GM19043 (cell line): ENCODE data around the gene TSPAN18.

ENCODE experiments used
- ATAC-seq: cut with Tn5 transposase; IDR thresholded peaks from one replicate; pipeline ENCODE4 v1.9.1; 2021; ENCODE audit warnings: low read depth; ENCODE audit not compliant: unreplicated experiment

TSPAN18 gene

DNA sequence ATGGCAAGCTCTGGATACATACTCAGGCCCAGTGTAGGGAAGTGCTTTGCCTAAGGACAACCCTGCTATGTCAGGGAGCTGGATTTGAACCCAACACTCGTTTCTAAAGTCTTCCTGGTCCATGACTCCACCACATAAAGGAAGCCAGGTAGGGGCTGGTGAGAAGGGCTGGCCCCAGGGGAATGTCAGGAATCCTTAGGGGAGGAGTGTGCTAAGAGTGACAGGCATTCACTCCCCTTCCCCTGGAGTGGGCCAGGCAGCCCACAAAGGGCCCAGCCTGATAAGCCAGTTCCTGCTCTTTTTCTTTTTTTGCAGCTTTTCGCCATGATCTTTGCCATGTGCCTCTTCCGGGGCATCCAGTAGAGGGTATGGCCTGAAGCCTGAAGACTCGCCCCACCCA, 202.1 kb downstream of the TSPAN18 start:
- ATAC-seq: no peak

DNA sequence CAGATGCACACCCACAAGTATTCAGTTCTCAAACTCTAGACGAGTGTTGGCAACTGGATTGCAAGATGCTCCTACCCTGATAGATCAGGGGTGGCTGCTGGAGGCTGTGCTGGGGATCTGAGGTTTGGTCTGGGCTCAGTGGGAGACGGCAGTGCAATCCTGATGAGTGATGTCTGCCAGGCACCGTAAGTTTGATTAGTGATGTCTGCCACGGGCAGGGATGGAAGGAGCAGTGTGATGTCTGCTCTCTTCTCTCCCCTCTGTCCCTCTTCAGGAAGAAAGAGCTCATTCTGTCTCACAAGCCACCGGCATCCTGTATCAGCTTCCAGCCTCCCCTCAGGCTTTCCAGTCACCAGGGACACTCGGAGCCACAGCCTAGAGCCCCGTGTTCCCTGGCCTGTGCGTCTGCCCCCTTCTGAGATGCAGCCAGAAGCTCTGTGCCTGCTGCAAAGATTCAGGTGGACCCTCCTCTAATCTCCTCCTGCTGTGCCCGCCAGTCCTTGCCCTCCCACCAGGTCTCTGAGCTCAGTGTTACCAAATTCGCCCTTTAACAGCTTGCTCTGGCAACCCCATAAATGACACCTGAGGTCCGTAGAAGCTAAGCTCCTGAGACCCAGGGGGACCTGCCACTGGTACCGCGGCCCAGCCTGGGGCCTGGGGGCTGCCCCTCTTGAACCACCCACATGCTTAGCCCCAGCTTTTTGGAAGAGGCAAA, 204.0 kb downstream of the TSPAN18 start:
- ATAC-seq: no peak

DNA sequence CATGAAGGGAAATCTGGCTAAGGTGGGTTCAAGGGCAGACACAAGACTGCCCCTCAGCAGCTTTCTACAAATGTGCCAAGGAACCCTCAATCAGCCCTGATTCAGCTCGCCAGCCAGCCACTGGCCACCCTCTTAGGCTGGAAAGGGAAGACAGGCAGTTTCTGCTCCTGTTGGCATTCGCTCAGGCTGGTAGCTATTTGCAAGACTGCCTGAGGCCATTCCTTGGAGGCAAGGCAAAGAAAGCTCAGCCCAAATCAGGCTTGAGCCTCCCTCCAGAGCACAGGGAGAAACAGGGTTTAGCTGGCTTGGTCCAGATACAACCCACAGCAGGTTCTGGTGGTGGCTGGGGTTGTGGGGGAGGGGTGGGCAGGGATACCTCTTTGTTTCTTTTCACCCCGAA, 204.7 kb downstream of the TSPAN18 start:
- no peak for ATAC-seq

DNA sequence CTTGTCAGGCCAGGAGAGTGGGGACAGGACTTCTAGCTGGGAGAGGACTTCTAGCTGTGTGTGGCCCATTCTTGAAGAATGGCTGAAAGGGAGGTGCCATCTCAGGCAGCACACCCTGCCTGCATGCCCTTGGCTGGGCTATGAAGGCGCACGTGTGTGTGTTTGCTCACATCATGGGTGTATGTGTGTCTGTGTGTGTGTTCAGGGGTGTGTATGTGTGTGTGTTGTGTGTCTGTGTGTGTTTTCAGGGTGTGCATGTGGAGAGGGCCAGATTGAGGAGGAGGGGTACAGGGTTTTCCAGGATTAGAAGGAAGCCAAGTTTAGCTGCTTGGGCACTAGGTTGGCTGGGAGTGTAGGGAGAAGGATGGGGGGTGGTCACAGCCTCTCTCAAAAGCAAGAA, 207.3 kb downstream of the TSPAN18 start:
- ATAC-seq: no peak

DNA sequence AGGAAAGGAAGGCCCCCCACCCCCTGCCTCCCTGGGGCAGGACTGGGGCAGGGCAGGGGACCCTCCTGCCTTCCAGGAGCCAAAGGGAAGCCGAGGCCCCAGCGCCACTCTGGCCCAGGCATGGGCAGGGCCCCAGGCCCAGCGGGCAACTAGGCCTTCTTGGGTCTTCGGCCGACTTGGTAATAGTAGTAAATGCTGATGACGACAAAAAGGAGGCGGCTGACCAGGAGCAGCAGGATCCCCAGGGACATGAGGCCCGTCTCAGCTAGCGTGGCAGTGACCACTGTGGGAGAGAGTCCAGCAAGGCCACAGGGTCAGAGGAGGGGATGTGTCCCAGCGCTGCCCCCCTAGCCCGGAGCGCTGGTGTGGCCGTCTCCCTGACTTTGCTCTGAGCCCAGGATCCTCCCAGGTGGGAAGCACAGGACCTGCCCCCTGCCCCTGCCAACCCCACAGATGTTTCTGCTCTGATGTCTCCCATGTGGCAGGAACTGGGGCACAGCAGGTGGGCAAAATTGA, 208.0 kb downstream of the TSPAN18 start:
- ATAC-seq: no peak

DNA sequence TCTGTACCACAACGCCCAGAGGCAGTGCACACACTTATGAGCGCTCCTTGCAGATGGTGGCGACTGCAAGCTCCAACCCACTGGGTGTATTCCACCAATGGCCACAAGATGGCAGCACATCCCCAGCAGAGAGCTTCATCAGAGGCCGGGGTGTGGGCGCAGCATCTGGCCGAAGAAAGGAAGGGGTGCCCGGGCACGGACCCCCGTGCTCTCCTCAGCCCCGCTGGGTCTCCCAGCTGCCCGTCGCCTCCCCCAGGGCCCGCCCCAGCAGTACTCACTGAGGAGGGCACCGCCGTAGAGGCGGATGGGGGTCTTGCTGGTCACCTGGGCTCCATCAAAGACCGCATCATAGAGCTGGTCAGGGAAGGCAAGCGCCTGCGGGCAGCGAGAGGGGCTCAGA, 209.8 kb downstream of the TSPAN18 start:
- peak; percentile 78 for ATAC-seq

DNA sequence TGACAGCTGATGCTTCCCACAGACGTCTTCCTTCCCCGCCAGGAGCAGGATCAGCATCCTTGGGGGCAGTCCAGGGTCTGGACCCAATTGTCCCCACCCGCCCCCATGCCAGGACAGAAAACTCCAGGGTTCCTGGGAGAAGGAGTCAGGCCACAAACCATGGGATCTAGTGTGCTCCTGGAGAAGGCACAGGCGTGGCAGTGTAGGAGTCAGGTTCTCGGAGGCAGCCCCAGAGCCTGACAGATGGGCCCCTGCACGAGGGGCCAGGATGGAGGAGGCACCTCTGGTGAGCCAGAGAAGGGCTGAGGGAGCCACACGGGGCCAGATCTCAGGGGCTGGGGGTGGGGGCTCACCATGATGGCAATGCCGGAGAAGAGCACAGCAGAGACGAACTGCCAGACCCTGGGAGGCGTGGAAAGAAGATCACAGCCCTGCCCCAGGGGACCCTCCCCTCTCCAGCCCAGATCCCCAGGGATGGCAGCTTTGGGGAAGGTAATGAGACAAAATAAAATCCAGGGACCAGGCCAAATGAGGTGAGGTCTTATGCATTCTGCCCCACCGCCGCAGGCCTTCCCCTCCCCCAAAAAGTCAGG, 210.3 kb downstream of the TSPAN18 start:
- no peak for ATAC-seq

DNA sequence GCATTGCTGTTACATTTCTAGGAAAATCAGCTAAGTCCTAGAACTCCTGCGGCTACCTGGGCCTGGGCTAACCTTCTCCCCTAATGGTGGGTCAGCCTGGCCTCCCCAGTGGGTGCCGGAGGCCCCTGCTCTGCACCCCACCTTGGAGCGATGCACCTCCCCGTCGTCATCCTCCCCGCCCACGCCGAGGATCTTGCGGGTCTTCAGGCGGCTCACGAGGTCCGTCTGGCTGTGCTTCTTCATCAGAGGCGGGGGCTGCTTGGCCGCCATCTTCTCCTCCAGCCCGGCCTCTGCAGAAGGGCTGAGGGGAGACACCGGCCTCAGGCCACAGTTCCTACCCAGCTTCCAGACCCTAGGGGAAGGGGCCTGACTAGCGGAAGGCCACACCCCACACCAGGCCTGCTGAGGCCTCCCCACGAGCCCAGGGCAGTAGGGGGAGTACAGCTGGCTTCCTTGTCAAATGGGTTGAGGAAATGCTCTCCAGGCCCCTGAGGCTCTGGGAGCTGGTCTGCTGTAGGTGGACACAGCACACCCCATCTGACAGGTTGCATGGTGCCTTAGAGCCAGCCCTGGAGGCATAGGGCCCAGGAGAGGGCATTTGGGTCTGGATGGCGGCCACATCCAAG, 211.4 kb downstream of the TSPAN18 start:
- no peak for ATAC-seq

DNA sequence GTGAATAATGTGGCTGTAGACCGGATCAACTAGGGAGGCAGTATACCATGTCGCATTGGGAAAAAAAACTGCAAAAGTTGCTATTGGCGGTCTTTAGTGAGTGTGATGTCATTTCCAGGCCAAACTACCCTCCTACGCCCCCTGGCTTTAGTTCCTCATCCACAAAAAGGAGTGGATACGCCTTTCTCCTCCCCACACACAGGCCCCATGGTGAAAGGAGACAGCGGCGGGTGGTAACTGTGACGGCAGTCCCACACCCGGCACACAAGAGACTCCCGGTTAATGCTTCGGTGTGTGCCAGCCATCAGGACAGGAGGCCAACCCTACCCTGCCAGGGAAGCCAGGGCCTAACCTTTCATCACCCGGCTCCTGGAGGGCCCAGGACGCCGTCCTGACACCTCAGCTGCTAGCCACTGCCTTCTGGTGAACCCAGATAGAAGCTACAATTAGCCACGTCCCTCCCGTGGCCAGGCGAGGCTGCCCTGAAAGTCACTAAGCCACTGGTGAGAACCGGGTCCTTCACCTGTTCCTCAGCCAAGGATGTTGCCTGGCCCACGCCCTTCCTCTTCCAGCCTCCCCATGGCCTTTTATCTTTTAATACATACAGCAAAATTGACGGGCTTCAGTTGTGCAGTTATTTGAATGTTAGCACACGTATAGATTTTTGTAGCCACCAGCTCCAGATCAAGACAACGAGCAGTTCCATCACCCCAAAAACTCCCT, 213.1 kb downstream of the TSPAN18 start:
- ATAC-seq: no peak

DNA sequence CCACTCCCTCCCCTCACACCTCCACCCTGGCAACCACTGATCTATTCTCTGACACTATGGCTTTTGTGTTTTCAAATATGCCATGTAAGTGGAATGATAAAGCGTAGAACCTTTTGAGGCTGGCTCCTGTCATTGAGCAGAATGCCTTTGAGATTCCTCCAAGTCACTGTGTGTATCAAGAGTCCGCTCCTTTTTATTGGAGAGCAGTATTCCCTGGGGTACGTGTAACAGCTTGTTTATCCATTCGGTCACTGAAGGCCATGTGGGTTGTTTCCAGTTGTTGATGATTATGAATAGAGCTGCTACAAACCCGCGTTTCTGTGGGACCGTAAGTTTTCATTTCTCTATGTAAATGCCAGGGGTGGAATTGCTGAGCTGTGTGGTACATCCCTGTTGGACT, 213.6 kb downstream of the TSPAN18 start:
- ATAC-seq: no peak

DNA sequence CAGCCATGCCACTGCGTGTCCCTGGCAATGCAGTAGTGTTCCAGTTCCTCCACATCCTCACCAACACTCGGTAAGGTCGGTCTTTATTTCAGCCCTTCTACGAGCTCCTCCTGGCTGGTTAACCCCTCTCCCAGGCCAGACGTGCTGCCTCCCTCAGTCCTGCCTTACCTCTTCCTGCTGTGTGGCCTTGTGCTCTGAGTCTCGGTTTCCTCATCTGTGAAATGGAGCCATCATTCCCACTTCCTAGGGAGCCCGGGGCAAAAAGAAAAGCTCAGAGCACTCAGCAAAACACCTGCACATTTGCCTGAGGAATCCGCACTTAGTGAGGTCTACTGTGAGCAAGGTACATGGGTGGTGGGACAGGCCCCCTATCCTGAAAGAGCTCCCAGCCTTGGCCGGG, 214.1 kb downstream of the TSPAN18 start:
- no peak for ATAC-seq

DNA sequence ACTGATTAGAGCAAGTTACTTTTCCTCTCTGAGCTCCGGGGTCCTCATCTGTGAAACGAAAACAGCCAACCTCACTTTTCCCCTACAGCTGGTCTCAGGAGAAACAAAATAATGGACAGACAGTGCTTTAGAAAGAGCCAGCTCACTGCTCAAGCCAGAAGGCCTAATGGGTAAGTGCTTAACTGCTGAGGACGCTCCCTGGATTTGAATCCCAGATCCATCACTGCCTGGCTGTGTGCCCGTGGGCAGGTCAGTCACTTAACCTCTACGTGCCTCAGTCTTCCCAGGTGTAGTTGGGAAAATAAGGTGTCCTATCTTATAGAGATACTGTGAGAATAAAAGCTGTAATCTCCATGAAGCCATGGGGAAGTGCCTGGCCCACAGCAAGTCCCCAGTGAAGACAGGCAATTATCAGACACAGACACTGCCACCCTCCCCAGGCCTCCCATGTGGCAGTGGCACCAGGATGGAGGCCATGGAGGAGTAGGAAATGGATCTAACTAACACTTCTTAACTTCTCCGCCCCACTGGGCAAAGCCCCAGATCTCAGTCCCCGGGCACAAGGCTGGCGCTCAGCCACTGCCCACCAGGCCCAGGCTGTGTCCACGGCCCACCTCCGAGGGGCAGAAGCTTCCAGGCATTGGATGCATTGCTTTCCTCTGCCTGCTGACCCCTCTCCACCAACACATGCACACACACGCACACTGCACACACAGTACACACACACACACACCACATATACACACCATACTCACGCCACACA, 214.7 kb downstream of the TSPAN18 start:
- ATAC-seq: no peak

DNA sequence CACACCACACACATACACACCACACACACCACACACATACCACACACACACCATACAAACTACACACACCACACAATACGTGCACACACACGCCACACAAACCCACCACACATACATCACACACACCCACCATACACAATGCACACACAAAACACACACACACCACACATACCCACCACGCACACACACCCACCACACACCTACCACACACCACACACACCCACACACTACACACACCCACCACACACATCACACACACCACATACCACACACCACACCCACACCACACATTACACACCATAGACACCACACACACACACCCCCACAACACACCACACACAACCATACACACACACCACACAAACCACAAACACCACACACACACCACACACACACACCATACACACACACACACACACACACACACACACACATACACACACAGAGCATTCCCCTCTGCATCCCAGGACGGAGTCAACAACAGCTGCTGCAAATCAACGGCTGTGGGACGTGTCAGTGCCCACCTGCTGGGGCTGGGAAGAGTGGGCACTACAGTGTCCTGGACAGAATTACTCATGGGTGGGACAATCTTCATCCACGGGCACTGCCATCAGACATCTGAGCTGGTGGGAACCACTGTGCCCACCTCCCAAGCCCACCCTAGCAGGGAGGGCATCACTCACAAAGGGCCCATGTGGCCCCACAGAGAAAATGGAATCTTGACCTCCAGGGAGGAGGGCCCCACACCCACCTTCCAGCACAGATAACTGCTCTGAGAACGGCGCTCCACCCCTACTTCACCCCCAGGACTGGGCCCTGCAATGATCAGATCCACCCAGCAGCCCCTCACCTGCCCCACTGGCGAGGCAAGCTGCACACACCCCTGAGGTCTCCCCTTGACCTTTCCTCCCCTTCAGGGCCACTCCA, 215.5 kb downstream of the TSPAN18 start:
- ATAC-seq: no peak

DNA sequence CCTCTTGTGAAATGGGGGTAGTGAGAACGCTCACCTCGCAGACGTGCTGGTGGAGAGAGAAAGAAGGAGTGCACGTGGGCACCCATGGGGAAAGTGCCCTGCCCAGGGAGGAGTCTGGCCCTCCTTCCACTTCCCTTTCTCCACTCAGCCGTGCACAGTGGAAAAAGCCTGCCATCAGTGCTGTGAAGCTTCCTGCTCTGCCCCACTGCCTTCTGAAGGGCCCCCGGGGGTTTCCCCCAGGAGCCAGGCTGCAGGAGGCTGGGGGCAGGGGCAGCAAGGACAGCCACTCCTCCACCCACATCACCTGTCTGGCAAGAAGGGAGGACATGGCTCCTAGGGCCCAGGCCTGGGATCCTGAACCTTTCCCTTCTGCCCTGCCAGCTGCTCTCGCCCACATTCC, 216.4 kb downstream of the TSPAN18 start:
- ATAC-seq: peak; percentile 61

DNA sequence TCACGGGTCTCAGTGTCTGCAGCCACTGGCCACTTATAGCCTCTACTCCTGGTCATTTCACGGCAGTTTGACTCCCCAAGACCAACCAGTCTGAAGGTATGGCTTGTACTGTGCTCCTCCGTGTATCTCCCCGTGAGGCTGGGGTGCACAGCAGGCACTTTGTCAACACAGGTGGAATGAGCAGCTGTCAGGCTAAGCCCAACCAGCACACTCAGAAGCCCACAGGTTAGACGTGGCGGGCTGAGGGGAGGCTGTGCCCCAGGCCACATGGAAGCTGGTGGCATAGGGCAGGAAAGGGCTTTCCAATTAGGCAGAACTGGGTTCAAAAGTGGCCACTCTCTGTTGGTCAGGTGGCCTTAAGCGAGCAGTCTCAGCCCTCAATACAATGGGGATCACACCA, 216.9 kb downstream of the TSPAN18 start:
- ATAC-seq: no peak

DNA sequence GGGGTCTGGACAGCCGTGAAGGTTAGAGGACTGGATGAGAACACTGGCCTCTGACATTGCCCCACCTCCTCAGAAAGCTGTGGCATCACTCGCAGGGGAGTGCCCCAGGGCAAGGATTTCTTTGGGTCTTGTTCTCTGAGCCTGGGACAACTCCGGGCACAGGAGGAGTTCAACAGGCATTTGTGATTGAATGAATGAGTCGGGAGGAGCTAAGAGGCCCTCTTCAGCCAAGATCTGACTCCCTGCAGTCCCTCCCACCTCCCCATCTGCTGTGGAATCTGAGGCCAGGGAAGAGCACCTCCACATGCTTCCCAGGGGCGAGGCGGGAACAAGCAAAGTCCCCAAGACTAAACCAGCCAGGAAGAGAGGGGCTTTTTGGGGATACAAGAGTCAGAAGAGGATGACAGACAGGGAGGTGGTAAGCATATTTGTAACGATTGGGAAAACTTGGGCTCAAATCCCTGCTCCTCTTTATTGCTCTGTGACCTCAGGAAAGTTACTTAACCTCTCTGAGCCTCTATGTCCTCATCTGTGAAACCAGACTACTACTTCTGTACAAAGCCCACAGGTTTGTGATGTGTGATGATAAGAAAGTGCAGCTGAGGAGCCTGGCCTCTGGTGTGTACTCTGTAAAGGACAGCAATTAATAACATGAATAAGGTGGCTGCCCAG, 217.6 kb downstream of the TSPAN18 start:
- ATAC-seq: no peak

DNA sequence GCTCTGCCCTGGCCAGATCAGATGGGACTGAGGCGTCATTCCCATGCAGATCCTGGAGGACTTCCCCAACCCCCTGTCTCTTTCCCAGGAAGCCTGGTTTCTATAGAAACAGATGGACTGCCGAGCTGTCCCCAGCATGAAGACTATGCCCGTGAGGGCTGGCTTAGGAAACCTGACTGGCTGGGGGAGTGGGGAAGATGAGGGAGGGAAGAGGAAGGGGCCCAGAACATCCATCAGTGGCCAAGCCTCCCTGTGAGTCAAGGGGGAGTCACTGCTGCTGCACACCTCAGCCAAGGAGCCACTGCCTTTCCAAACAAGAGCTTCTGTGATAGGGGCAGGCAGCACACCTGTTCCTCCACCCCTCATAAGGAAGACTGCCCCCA, 218.1 kb downstream of the TSPAN18 start:
- no peak for ATAC-seq

DNA sequence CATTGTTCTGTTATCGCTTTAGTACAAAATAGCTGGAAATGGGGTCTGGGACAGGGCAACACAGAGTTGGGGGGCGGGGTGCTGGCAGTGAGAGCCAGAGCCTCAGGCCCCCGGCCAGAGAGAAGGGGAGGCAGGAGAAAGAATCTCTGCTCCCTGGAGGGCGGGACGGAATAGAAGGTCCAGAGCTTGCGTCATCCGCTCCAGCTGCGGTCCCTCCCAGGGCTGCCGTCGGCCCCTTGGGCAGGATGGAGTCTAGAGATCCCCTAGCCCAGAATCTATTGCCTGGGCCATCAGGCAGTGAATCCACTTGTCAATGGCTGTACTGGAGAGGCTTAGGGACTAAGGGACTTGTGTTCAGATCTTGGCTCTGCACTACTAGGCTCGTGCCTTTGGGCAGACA, 218.9 kb downstream of the TSPAN18 start:
- no peak for ATAC-seq

DNA sequence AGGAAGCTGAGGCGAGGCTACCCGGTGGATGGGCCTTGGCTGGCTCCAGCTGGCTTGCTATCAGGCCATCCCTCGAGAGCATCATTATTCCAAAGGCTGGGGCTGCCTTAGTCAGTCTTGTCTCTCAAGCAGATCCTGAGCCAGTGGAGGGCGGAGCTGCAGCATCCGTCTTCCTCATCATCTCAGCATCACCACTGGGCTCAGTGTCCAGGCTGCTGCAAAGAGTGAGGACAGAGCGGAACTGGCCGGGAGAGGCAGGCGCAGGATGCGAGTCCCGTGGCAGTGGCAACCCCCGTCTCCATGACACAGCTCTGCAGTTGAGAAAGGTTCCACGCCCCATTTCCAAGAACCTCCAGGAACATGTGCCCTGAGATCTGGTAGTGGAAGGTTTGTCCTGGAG, 219.5 kb downstream of the TSPAN18 start:
- no peak for ATAC-seq
